ENCODE results near the gene ADORA2B.

The ADORA2B gene

DNA sequence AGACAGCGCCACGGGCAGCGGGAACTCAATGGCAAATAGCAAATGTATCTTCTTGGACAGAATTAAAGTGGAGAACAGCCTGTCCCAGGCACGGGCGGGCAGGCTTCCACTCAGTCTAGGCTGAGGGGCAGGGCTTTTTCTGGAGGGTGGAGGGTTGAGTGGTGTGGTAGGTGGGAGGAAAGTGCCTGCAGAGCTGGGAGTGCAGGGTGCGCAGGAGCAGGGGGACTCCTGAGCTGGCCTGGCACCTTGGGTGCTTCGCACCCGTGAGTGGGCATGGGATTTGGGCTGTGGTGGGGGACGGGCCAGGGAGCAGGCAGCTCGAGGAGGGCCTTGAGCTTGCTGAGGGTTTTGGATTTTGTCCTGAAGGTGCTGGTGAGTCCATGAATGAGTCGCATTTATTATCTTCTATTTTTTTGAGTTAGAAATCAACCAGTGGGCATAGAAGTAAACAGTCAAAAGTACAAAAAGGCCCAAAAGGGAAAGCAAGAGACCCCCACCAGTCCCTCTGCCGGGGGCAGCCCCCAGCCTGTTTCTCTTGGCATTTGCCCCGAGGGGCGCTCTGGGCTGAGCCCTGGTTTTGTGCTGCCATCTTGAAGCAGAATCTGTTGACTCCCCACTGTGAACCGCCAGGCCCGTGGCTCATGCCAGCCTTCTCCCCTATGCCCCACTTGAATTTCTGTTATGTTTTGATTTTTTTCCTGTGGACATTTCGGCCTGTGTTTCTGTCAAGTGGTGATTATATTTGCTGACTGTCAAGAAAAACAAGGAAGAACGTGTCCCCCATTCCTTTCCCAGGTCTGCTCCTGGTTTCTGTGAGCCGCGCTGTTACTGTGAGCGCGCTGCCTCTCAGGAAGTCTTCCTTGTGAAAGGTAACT is 8.2 kb downstream of the ADORA2B start:
- Histone ChIP-seq H3K27ac (ENCODE audit: low read length) (no peak overlapping the region), H3K4me2 (ENCODE audit: low read length) (no peak overlapping the region), H3K9me3 (ENCODE audit: insufficient read depth, low read length) (no peaks in the 10 kb centered on the region), H3K36me3 (replicated peaks; ENCODE audit: low read depth, low read length) (no peaks in the 10 kb centered on the region), H3K9ac (ENCODE audit: low read length) (no peak overlapping the region), H3K79me2 (ENCODE audit: low read length) (no peaks in the 10 kb centered on the region), H2AFZ (ENCODE audit: low read depth, low read length) (no peak overlapping the region), H3K27me3 (ENCODE audit: low read depth, low read length) (peaks cover 46% of the 10 kb centered on the region), H3K4me1 (ENCODE audit: low read length) (peaks cover 4% of the 10 kb centered on the region), H4K20me1 (ENCODE audit: insufficient read depth, low read length) (peaks cover 9% of the 10 kb centered on the region; the same call in 1 of the 2 replicates), H3K4me3 (ENCODE audit: low read length) (no peak overlapping the region)
- TF ChIP-seq, protein P1, sequence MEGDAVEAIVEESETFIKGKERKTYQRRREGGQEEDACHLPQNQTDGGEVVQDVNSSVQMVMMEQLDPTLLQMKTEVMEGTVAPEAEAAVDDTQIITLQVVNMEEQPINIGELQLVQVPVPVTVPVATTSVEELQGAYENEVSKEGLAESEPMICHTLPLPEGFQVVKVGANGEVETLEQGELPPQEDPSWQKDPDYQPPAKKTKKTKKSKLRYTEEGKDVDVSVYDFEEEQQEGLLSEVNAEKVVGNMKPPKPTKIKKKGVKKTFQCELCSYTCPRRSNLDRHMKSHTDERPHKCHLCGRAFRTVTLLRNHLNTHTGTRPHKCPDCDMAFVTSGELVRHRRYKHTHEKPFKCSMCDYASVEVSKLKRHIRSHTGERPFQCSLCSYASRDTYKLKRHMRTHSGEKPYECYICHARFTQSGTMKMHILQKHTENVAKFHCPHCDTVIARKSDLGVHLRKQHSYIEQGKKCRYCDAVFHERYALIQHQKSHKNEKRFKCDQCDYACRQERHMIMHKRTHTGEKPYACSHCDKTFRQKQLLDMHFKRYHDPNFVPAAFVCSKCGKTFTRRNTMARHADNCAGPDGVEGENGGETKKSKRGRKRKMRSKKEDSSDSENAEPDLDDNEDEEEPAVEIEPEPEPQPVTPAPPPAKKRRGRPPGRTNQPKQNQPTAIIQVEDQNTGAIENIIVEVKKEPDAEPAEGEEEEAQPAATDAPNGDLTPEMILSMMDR (IDR thresholded peaks at IDR 0.05; ENCODE audit: low read depth, low read length): no peak
- no peak for TF ChIP-seq EZH2phosphoT487 (IDR thresholded peaks at IDR 0.05; ENCODE audit: low read depth)

DNA sequence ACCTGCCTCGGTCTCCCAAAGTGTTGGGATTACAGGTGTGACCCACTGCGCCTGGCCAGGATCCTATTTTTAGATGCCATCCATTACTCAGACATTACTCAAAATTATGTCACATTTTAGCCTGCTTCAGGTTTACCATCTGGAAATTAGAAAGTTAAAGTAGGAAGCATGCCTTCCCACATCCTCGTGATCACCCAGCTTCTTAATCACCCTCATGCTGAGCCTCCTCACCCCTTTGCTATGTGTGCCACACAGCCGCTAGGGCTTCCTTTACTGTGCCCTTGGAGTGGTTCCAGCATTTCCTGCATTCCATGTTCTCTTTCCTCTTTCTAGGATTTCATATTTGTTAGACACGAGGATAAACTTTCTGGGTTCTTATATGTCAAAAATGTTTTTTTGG is 9.3 kb downstream of the ADORA2B start:
- H3K27ac ChIP-seq (ENCODE audit: low read length): no peak overlapping the region
- H3K27me3 ChIP-seq (ENCODE audit: low read depth, low read length): peaks cover 54% of the 10 kb centered on the region
- H3K4me1 ChIP-seq (ENCODE audit: low read length): peaks cover 13% of the 10 kb centered on the region
- no peak overlapping the region for H3K4me2 ChIP-seq (ENCODE audit: low read length)
- no peak overlapping the region for H3K4me3 ChIP-seq (ENCODE audit: low read length)
- TF ChIP-seq, protein P1 (IDR thresholded peaks at IDR 0.05; ENCODE audit: low read depth, low read length): no peak
- no peak for TF ChIP-seq EZH2phosphoT487 (IDR thresholded peaks at IDR 0.05; ENCODE audit: low read depth)
- H4K20me1 ChIP-seq (ENCODE audit: insufficient read depth, low read length): peaks cover 18% of the 10 kb centered on the region
- H3K79me2 ChIP-seq (ENCODE audit: low read length): no peaks in the 10 kb centered on the region
- no peak overlapping the region for H3K9ac ChIP-seq (ENCODE audit: low read length)
- no peaks in the 10 kb centered on the region for H3K9me3 ChIP-seq (ENCODE audit: insufficient read depth, low read length)
- no peaks in the 10 kb centered on the region for H3K36me3 ChIP-seq (replicated peaks; ENCODE audit: low read depth, low read length)
- H2AFZ ChIP-seq (ENCODE audit: low read depth, low read length): no peak overlapping the region

DNA sequence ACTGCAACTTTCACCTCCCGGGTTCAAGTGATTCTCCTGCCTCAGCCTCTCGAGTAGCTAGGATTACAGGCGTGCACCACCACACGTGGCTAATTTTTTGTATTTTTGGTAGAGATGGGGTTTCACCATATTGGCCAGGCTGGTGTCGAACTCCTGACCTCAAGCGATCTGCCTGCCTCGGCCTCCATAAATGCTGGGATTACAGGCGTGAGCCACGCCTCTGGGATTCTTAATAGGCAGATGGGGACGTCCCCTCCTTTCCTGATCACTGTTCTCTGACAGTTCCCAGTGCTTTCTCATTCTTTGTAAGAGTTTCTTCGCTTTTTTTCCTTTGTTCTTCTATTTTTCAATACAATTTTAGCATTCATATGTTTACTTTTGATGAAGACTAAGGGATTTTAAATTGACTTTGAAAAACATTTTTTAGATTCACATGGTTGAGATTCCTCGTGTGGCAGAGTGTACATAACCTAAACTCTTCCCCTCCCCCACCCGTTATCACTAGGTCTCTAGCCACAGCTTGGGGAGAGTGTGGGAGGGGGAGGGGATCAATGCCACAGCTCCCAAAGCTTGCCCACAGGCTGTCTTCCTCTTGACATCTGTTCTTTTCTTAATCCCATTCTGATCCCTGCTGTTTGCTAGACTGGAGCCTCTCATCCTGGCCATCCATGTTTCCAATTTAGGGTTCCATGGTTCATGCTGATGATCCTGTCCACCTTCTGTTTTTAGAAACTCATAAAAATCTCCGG is 11.0 kb downstream of the ADORA2B start:
- Histone ChIP-seq H3K79me2 (ENCODE audit: low read length) (no peaks in the 10 kb centered on the region), H3K9ac (ENCODE audit: low read length) (no peak overlapping the region), H3K4me2 (ENCODE audit: low read length) (no peak overlapping the region), H2AFZ (ENCODE audit: low read depth, low read length) (no peak overlapping the region), H3K9me3 (ENCODE audit: insufficient read depth, low read length) (no peaks in the 10 kb centered on the region), H3K4me1 (ENCODE audit: low read length) (peaks cover 19% of the 10 kb centered on the region), H3K4me3 (ENCODE audit: low read length) (no peak overlapping the region), H3K36me3 (replicated peaks; ENCODE audit: low read depth, low read length) (no peaks in the 10 kb centered on the region), H3K27me3 (ENCODE audit: low read depth, low read length) (peaks cover 59% of the 10 kb centered on the region), H4K20me1 (ENCODE audit: insufficient read depth, low read length) (peaks cover 26% of the 10 kb centered on the region), H3K27ac (ENCODE audit: low read length) (no peak overlapping the region)
- TF ChIP-seq EZH2phosphoT487 (IDR thresholded peaks at IDR 0.05; ENCODE audit: low read depth): no peak
- TF ChIP-seq, protein P1 (IDR thresholded peaks at IDR 0.05; ENCODE audit: low read depth, low read length): no peak

DNA sequence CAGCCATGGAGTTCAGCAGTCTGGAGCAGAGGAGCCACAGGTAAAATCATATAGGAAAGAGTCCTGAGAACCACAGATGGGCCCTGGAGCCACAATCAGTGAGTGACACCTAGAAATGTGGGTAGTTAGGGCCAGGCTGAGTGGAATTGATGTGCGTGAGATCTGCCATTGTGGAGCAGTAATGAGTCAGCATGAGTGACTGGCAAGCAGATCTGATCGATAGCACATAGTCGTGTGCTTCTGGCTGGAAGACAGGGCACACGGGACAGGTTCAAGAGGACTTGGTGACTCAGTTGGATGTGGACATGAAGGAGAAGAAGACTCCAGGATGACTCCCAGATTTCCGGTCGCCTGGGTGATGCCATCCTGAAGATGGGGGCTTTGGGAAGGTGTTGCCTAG is 12.3 kb downstream of the ADORA2B start:
- Histone ChIP-seq H3K27me3 (ENCODE audit: low read depth, low read length) (peaks cover 65% of the 10 kb centered on the region), H3K9me3 (ENCODE audit: insufficient read depth, low read length) (no peaks in the 10 kb centered on the region), H3K4me3 (ENCODE audit: low read length) (no peak overlapping the region), H4K20me1 (ENCODE audit: insufficient read depth, low read length) (peaks cover 26% of the 10 kb centered on the region), H3K79me2 (ENCODE audit: low read length) (no peaks in the 10 kb centered on the region), H3K27ac (ENCODE audit: low read length) (no peak overlapping the region), H3K4me2 (ENCODE audit: low read length) (no peak overlapping the region), H3K36me3 (replicated peaks; ENCODE audit: low read depth, low read length) (no peaks in the 10 kb centered on the region), H2AFZ (ENCODE audit: low read depth, low read length) (no peak overlapping the region), H3K4me1 (ENCODE audit: low read length) (peaks cover 19% of the 10 kb centered on the region), H3K9ac (ENCODE audit: low read length) (no peak overlapping the region)
- TF ChIP-seq EZH2phosphoT487 (IDR thresholded peaks at IDR 0.05; ENCODE audit: low read depth): no peak
- TF ChIP-seq, protein P1 (IDR thresholded peaks at IDR 0.05; ENCODE audit: low read depth, low read length): no peak

Data from OCI-LY3 (cell line).